SJSA1 (cell line): ENCODE data around the gene COX6B2. TPM values are rescaled to one million over a fixed set of nuclear protein-coding genes. Genes with fewer than 3 reads are reported as not detected.

Experiments used
- DNase-seq, 2 experiments: peaks; one replicate each; pipeline ENCODE4 v3.0.0-alpha.2; 2015 to 2020; ENCODE audit warnings: low spot score in 2 of 2, low read depth in 1 of 2
- H3K27ac ChIP-seq: fragments of 250-450 bp; sonication (Bioruptor Pico); 2 replicates; pipeline ENCODE4 v1.5.1; 2020; ENCODE audit warnings: mild to moderate bottlenecking, moderate library complexity
- H3K27me3 ChIP-seq: fragments of 250-450 bp; sonication (Bioruptor Pico); replicated peaks from 2 replicates; pipeline ENCODE4 v1.5.1; 2020; ENCODE audit warnings: mild to moderate bottlenecking, moderate library complexity
- H3K36me3 ChIP-seq: fragments of 250-450 bp; sonication (Bioruptor Pico); 2 replicates; pipeline ENCODE4 v1.5.1; 2020; ENCODE audit warnings: mild to moderate bottlenecking
- H3K4me1 ChIP-seq: fragments of 250-450 bp; sonication (Bioruptor Pico); replicated peaks from 2 replicates; pipeline ENCODE4 v1.6.1; 2021; ENCODE audit warnings: mild to moderate bottlenecking
- H3K4me3 ChIP-seq: fragments of 250-450 bp; sonication (Bioruptor Pico); 2 replicates; pipeline ENCODE4 v1.5.1; 2020; ENCODE audit warnings: mild to moderate bottlenecking
- H3K9me3 ChIP-seq: fragments of 250-450 bp; sonication (Bioruptor Pico); replicated peaks from 2 replicates; pipeline ENCODE4 v1.5.1; 2020; ENCODE audit warnings: mild to moderate bottlenecking
- total RNA-seq: library from RNA; depleted of rRNA; stranded (reverse); fragments of >200 nt; shearing (Covaris generic); gene quantifications from 2 replicates; pipeline ENCODE4 v1.2.3, GENCODE V29; 2014

COX6B2 gene
- total RNA-seq, 1 experiment from 2014 or later = 0.11 TPM

- peaks cover 48% of the 10 kb centered on the region for H3K4me1 ChIP-seq
- DNase-seq = peak; percentile 86 to 94
- peaks cover 7% of the 10 kb centered on the region for H3K36me3 ChIP-seq
- no peak overlapping the region for H3K4me3 ChIP-seq
- H3K27me3 ChIP-seq = no peaks in the 10 kb centered on the region
- H3K27ac ChIP-seq = peak overlapping the region; percentile 92
- H3K9me3 ChIP-seq = no peaks in the 10 kb centered on the region
Observed at GRCh38 chr19:55373993-55374757, 19.7 kb upstream of the COX6B2 start.

- peaks cover 14% of the 10 kb centered on the region for H3K36me3 ChIP-seq
- no peaks in the 10 kb centered on the region for H3K27me3 ChIP-seq
- no peaks in the 10 kb centered on the region for H3K9me3 ChIP-seq
- peak in 1 of 2 experiments; percentile 38 for DNase-seq
- H3K4me3 ChIP-seq = no peak overlapping the region
- peaks cover 55% of the 10 kb centered on the region for H3K4me1 ChIP-seq
- peak overlapping the region; percentile 92 for H3K27ac ChIP-seq
Observed at GRCh38 chr19:55373306-55373992, 18.9 kb upstream of the COX6B2 start.

- Histone ChIP-seq H3K36me3 (peaks cover 24% of the 10 kb centered on the region), H3K27me3 (no peaks in the 10 kb centered on the region), H3K4me1 (peaks cover 58% of the 10 kb centered on the region), H3K9me3 (no peaks in the 10 kb centered on the region), H3K27ac (peak overlapping the region; percentile 76), H3K4me3 (no peak overlapping the region)
- peak; percentile 93 to 95 for DNase-seq
Observed at GRCh38 chr19:55372316-55373081, 18.0 kb upstream of the COX6B2 start.

- peak within 1 kb of the TSS; percentile 71 for H3K27ac ChIP-seq
- H3K36me3 ChIP-seq = peaks cover 42% of the 10 kb centered on the region
- H3K4me3 ChIP-seq = peak within 1 kb of the TSS; percentile 88
- H3K4me1 ChIP-seq = peaks cover 61% of the 10 kb centered on the region
- H3K9me3 ChIP-seq = no peaks in the 10 kb centered on the region
- DNase-seq = peak; percentile 85 to 90
- no peaks in the 10 kb centered on the region for H3K27me3 ChIP-seq
Observed at GRCh38 chr19:55370305-55370988, 15.9 kb upstream of the COX6B2 start, which contains the start of gene IL11. TSS of gene IL11 (minus strand) at chr19:55370463. CDS start at chr19:55370310, 153 bp downstream.

- H3K4me3 ChIP-seq = peak overlapping the region; percentile 88
- peaks cover 49% of the 10 kb centered on the region for H3K36me3 ChIP-seq
- peak; percentile 73 to 88 for DNase-seq
Observed at GRCh38 chr19:55369653-55370304, 15.3 kb upstream of the COX6B2 start.

GRCh38 chr19:55368701-55369563, 14.4 kb upstream of the COX6B2 start:
- peaks cover 64% of the 10 kb centered on the region for H3K4me1 ChIP-seq
- peak overlapping the region; percentile 32; the same call in 1 of the 2 replicates for H3K27ac ChIP-seq
- peak; percentile 62 to 71 for DNase-seq
- peaks cover 52% of the 10 kb centered on the region for H3K36me3 ChIP-seq
- H3K9me3 ChIP-seq = no peaks in the 10 kb centered on the region
- H3K27me3 ChIP-seq = no peaks in the 10 kb centered on the region
- peak overlapping the region; percentile 88 for H3K4me3 ChIP-seq

More at GRCh38 chr19:55369653-55370304, 15.3 kb upstream of the COX6B2 start:
- Histone ChIP-seq H3K9me3 (no peaks in the 10 kb centered on the region), H3K27me3 (no peaks in the 10 kb centered on the region), H3K27ac (peak overlapping the region; percentile 45), H3K4me1 (peaks cover 67% of the 10 kb centered on the region)

- H3K36me3 ChIP-seq = peaks cover 52% of the 10 kb centered on the region
- H3K9me3 ChIP-seq = no peaks in the 10 kb centered on the region
- H3K4me3 ChIP-seq = peak overlapping the region; percentile 88
- no peak overlapping the region for H3K27ac ChIP-seq
- no peak for DNase-seq
- peaks cover 59% of the 10 kb centered on the region for H3K4me1 ChIP-seq
- H3K27me3 ChIP-seq = no peaks in the 10 kb centered on the region
Observed at GRCh38 chr19:55368106-55368505, 13.6 kb upstream of the COX6B2 start.

- no peak overlapping the region for H3K27ac ChIP-seq
- no peaks in the 10 kb centered on the region for H3K27me3 ChIP-seq
- peaks cover 52% of the 10 kb centered on the region for H3K36me3 ChIP-seq
- no peaks in the 10 kb centered on the region for H3K9me3 ChIP-seq
- H3K4me3 ChIP-seq = no peak overlapping the region
- H3K4me1 ChIP-seq = peaks cover 47% of the 10 kb centered on the region
- no peak for DNase-seq
Observed at GRCh38 chr19:55366790-55367189, 12.3 kb upstream of the COX6B2 start.

GRCh38 chr19:55365964-55366363, 11.4 kb upstream of the COX6B2 start:
- Histone ChIP-seq H3K9me3 (no peaks in the 10 kb centered on the region), H3K4me3 (no peak overlapping the region), H3K27me3 (no peaks in the 10 kb centered on the region), H3K27ac (no peak overlapping the region), H3K4me1 (peaks cover 39% of the 10 kb centered on the region), H3K36me3 (peaks cover 52% of the 10 kb centered on the region)
- DNase-seq = no peak

GRCh38 chr19:55365245-55365644, 10.7 kb upstream of the COX6B2 start:
- H3K4me1 ChIP-seq = peaks cover 33% of the 10 kb centered on the region

GRCh38 chr19:55362990-55363716, 8.6 kb upstream of the COX6B2 start, which contains the start of gene GARIN5B:
TSS of gene GARIN5B (minus strand) at chr19:55363260. CDS start at chr19:55363066, 194 bp downstream.
- Histone ChIP-seq H3K27me3 (0 out of 2 replicates have a peak, but pooled peaks cover 1% of the 10 kb centered on the region), H3K36me3 (peaks cover 35% of the 10 kb centered on the region), H3K9me3 (no peaks in the 10 kb centered on the region), H3K27ac (no peak within 1 kb of the TSS), H3K4me3 (no peak within 1 kb of the TSS), H3K4me1 (peaks cover 17% of the 10 kb centered on the region)
- no peak for DNase-seq

More at GRCh38 chr19:55365245-55365644, 10.7 kb upstream of the COX6B2 start:
- no peak for DNase-seq
- no peaks in the 10 kb centered on the region for H3K27me3 ChIP-seq
- no peaks in the 10 kb centered on the region for H3K9me3 ChIP-seq
- H3K36me3 ChIP-seq = peaks cover 52% of the 10 kb centered on the region
- no peak overlapping the region for H3K4me3 ChIP-seq
- no peak overlapping the region for H3K27ac ChIP-seq
